DND-41 (cell line): ENCODE data around the gene MAB21L3.

Experiments
- CTCF ChIP-seq: IDR thresholded peaks from 2 replicates; pipeline ENCODE4 v1.5.1; 2012; ENCODE audit warnings: borderline replicate concordance, low read length, moderate library complexity, mild to moderate bottlenecking; ENCODE audit not compliant: poor library complexity, severe bottlenecking; ENCODE audit errors: extremely low read depth
- EZH2 ChIP-seq: IDR thresholded peaks from 3 replicates; pipeline ENCODE4 v1.6.1; 2012; ENCODE audit warnings: borderline replicate concordance, low read depth, mild to moderate bottlenecking, moderate library complexity, low read length, inconsistent platforms; ENCODE audit not compliant: severe bottlenecking

GRCh38 chr1:116123837-116124533, 12.8 kb downstream of the MAB21L3 start:
- TF ChIP-seq CTCF (no peak), EZH2 (no peak)
